Suppressor macrophage (primary cell): Measurements from ENCODE around the gene TBX21.
A peak's percentile ranks its signal among the peaks of the same experiment; 100 is the strongest.

Experiments
- DNase-seq, 4 experiments: peaks; one replicate each; pipeline ENCODE4 v3.0.0-alpha.2; 2020 to 2022

The TBX21 gene

DNA sequence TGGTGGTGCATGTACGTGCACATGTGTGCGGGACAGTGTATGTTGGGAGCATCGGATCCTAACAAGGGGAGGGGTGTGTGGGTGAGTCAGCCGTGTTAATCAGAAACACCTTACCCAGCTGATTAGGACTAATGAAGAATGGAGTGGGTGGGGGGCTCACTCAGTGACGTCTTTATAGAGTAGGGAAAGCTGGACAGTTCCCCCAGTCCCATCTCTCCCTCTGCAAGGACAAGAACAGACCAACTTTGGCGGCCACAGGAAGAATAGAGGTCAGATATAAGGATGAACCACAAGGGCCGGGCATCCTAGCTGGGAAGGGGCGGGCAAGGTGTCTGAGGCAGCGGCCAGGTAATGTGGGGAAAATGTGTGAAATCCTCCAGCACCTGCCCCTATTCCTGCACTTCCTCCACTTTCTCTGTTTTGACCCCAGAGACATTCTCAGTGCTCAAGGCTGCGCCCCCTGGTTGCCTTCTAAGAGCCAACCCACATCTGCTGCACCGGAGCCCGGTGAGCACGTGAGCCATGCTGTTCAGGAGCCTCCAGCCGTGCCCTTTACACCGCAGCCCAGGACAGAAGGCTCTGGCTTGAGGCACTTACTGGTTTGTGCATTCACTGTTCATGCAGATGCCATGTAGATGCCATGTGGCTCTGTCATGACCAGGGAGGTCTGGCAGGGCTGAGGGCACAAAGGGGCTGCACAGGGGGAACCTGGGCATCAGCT lies 18.9 kb upstream of the TBX21 start:
- no peak for DNase-seq

DNA sequence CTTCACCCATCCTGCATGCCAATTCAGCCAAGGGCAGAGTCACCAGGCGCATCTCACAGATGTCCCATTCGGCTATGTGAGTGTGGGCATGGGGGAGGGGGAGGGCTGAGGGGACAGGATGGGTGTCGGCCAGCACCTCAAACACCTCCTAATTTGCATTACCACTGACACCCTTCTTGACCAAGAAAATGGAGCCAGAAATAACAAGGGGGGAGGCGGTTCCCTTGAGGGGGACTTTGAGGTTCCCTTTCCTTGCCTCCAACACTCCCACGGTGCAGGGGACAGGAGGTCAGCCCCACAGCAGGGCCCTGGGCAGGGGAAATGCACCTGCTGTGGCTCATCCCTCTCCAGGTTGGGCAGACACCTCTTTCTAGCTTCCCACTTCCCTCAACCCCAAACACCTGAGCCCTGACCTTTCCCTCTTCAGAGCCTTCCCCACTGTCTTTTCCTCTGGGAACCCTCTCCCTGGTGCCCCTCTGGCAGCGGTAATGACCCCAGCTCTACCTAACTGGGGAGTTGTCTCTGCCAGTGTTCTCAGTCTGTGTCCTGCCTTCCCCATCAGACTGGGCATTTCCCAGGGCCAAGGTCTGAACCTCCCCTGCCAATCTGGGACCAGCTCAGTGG lies 18.2 kb upstream of the TBX21 start:
- DNase-seq = no peak

DNA sequence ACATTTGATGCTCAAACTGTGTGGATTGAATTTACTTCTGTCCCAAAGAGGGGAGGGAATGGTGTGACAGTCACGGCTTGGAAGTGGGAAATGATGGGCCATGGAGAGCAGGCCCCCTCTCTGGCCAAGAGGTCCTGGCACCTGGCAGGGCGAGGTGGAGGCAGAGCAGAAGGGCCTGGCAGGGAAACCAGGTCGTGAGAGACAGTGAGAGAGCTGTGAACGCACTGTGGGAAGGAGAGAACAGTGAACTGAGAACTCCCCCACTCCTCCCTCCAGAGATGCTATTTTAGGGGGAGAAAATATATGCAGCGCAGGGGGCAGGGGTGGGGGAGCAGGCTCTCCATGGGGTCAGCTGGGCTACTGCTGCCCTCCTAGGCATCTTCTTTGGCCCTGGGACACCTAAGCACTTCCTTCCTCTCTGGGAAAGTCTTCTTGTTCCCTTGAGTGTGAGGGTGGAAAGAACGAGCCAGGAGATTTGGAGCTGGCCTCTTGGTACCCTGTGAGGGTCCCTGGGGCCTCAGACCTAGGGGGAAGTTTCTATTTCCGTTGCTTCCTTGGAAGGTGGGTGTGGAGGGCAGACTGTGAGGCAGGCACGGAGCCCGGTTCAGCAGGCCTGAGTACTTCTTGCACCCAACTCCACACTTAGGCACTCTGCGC lies 17.2 kb upstream of the TBX21 start:
- no peak for DNase-seq

DNA sequence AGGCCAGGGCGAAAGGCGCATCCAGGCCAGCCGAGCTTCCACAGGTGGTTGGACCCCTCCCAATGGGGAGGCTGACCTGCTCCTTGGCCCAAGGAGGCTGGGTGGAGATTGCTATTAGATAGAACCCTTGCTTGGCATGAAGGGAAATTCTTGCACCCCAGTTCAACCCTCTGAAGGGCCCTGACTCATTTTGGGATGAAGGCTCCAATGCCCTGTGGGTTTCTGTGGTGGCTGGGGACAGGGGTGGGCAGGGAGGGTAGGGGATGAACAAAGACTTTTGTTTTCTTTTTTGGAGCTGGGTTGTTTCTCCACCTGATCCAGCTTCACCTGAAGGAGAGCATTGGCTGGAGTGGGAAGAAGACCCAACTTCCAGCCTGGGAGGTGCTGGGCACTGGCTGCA lies 16.7 kb upstream of the TBX21 start:
- no peak for DNase-seq

GRCh38 chr17:47717261-47717697 lies 15.8 kb upstream of the TBX21 start:
- peak in 2 of 4 experiments; percentile 32 to 47 for DNase-seq

DNA sequence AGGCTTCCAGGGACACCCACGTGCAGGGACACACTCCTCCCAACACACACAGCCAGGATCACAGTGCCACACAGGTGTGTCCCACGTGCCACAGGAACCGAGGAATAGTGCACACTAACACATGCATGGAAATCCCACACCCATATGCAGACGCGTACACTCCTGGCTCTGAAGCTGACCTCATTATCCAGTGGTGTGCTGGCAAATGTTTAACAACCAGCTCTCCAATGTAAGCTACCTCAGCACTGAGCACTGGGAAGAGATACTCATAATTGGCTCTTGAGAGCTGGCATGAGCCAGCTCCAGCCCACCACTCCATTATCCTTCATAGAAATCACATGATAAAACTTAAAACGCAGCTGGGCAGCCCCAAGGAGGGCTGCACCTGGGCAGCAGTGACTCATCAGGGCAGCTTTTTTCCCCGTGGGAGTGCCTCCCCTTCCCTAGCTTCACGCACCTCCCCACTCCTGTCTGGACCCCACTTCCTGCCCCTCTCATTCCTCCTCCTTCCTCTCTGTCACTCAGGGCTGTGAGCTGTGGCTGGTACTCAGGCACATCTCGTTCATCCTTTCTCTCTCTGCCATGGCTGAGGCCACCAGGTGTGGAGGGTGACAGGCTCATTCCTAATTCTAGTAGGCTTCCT lies 14.9 kb upstream of the TBX21 start:
- no peak for DNase-seq

DNA sequence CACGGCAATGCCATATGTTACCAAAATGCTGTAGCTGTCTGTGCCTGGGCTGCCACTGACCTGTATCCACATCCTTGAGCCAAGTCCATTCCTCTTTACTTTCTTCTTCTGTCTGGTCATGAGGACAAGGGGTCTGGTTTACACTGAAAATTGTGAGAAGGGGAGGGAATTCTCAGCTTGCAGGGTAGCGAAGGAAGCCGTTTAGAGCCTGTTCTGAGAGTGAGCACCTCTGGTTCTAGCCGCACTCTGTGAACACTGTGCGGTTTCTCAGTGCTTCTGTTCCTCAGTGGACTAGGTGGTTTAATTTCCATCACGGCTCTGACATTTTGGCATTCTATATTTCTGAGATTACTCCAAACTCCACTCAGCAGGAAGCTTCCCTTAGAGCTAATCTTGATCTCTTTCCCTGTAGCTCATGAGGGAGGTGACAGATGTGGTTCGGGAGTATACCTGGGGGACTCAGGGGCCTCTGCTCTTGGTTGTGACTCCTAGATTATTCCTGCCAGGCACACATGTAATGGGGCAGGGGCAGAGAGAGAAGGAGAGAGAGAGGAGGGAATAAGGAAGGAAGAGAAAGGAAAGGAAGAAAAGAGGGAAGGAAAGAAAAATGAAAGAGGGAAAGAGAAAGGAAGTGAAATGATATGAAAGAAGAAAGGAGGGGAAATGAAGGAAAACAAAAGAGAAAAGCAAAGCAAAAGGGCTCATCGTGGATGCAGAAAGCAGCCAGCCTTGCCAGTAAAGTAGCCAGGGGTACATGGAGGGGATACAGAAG lies 14.2 kb upstream of the TBX21 start:
- no peak for DNase-seq

DNA sequence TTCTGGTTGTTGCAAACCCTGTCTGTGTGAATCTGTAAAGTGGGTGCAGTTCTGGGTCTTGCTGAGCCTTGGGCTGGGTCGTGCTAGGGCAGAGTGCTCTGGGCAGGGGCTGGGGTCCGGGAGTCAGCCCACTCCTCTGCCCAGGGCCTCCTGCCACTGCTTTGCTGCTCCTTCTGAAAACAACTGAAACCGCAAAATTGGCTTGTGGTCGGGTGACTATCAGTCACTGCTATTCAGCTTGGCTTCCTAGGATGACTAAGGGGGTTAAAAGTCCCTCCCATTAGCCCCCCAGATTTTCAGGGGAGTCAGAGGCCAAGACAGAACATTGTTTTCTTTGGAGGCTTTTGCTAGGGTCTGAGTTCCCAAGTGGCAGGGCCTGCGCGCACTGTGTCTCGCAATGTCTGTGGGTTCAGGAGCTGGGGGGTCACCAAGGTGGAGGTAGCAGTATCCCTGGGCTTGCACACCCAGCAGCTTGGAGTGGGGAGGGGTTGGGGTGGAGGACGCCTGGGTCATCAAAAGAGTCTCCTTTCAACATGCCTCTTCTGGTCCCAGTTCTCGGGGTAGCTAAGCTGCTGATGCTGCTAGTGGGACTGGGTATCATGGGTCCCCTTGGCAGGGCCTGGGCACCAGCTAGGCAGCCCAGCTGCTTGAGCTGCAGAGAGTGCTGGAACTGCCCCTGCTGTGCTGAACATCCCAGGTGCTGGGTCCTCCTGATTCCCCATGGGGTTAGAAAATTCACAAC lies 13.5 kb upstream of the TBX21 start:
- DNase-seq = peak; percentile 34 to 52 (median 46)

- DNase-seq = no peak
These were observed 12.8 kb upstream of the TBX21 start for GRCh38 chr17:47720196-47720595.

DNA sequence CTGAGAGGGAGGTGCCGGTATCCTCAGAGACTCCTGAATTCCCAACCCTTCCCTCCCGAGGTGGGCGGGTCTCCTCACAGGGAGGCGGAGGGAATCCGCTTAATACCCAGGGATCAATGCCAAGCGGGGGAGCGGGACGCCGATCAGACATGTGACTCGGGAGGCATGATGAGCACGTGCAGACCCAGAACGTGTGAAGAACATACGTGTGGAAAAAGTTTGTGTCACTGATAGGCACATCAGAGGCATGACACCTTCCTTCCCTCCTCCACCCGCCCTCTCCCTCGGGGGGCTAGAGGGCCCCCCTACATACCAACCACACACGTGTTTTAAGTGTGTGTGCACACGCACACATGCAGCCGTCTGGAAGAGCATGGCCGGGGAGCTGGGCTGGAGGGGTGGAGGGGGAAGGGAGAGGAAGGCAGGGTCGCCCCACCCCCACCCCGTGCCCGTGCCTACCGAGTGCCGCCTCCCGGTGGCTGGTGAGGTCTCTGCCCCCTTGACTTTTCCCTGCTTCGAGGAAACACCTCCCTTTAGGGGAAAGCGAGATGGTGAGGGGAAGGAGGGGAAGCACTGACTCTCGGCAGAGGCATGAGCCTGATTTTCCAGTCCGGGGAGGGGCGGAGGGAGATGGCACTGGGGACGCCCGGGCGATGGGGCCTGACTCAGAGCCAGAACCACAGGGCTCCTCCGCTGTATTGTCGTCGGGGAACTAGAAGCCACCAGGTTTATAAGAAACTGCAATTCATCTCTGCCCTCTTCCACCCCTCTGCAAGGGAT lies 12.1 kb upstream of the TBX21 start:
- DNase-seq = peak; percentile 65 to 82 (median 72)

DNA sequence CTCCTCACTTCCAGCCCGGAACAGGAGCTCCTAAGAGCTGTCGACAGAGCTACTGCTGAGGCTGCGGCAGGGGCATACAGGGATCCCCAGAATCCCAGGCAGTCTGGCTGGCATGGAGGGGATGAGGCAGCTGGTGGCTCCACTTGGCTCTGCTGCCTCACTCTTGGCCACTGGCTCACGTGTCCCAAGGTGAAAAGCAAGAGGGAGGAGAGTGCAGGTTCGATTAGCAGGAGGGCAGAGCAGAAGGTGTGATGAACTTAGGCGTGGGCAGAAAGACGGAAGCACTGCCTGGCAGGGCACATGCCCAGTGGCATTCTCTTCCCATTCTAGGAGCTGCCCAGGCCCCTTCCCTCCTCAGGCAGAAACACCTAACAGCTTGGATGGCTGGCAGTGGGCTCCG lies 11.3 kb upstream of the TBX21 start:
- no peak for DNase-seq

GRCh38 chr17:47724705-47725104 lies 8.3 kb upstream of the TBX21 start:
- no peak for DNase-seq

DNA sequence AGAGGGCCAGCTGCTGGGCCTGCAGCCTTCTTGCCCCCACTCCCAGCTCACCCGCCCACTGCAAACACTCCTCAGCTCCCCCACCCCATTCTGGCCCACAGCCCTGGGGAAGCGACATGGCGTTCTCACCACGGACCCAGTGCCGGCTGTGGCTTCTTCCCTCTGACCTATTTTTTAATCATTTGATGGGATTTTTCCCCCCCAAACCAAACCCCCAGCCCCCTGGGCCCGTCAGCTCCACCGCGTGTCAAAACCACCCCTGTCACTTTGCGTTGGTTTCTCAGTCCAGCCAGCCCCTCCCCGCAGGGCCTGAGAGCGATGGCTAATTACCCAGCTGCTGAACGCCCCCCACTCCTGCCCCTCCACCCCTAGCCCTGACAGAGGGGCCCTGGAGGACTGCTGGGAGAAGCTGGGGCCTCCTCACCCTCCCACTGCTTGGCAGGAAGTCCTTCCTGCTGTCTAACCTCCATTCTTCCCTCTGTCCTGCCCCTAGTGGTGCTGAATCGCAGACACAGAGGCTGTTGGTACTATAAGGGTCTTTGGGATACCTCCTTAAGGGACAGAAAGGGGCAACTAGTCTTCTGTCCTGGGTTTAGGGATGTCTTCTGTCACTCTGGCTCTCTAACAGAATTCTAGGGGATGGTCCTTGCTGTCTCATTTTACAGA lies 7.5 kb upstream of the TBX21 start:
- no peak for DNase-seq

DNA sequence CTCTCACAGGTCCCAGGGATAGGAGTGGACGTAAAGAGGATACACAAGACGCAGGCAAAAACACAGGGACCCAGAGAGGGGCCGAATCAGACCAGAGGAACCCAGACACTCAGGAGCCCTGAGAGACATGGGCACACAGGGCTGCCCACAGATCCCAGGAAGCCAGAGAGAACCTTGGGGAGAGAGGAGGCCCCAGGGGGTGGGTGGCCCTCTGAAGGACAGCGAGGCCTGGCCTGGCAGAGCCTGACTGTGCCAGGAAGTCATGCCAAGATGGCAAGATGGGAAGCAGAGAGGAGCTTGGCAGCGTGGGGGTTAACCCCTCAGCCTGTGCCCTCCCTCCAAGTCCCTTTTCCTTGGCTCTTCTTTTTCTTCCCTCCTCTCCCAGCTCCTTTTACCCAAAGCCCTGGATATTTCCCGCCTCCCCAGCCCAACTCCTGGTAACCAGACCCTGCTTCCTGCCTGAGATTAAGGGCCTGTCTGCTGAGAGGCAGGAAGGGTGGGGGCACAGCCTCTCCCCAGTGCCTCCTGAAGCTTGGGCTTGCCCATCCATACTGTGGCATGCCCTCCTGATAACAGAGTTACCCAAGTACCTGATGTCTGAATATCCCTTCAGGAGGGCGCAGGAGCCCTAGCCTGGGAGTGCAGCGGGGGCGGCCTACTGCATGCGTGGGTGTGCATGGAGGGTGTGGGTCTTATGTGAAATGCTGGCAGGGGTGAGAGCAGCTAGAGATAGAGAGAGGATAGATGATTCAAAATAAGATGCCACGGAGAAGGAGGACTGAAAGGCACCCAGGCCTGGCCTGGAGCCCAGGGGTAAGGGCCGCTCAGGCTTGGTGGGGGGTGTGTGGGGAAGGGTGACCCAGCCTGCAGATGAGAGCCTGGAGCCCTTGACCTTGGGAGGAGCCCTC lies 6.0 kb upstream of the TBX21 start:
- no peak for DNase-seq

- DNase-seq = no peak
These were observed 5.4 kb upstream of the TBX21 start for GRCh38 chr17:47727704-47728036.

- no peak for DNase-seq
These were observed 4.7 kb upstream of the TBX21 start for GRCh38 chr17:47728214-47728877.

DNA sequence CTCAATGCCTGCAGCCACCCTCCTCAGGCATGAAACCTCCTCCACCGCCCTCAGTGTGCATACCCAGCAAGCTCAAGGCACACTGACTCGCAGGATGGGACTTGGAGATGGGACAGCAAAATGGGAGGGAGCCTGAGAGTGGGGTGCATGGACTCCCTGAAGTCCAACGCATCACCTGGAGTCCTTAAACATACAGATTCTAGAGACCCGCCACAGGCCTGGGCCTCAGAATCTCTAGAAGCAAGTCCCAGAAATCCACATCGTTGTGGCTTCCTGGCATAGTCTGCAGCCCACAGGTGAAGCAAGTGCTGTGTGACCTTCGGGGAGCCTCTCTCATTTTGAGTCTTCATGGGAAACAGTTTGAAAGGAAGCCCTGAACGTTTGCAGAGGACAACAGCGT lies 3.6 kb upstream of the TBX21 start:
- no peak for DNase-seq

DNA sequence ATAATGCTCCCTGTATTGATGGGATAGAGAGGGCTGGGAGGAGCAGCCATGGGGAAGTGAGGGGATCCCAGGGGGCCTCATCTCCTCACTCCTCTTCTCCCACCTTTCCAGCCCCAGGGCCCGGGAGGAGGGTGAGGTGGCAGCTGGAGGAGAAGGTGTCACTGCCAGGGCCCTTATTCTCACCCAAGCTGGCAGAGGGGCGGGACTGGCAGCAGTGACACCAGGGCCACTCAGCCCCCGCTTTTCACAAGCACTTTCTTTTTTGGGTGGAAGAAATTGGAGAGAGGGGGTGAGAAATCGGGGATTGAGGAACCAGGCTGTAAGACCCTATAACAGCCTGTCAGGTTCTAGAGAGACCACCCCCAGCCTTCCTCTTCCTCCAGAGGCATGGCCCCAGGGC lies 2.4 kb upstream of the TBX21 start:
- no peak for DNase-seq

- no peak for DNase-seq
These were observed 1.6 kb upstream of the TBX21 start for GRCh38 chr17:47731396-47731795.
